Fibroblast of lung (primary cell): ENCODE results near the gene ATXN7L3. TPM values are rescaled to one million over a fixed set of nuclear protein-coding genes. Genes with fewer than 3 reads are reported as not detected.

Experiments used
- DNase-seq, 2 donors: peaks; one replicate each; pipeline versions ENCODE4 v3.0.0 to v3.0.0-alpha.2; 2010; ENCODE audit warnings: low read depth in 2 of 2
- H2AFZ ChIP-seq: 2 replicates; pipeline ENCODE4 v1.5.1; 2012; ENCODE audit warnings: low read length, control low read depth, inconsistent platforms
- H3K27ac ChIP-seq: 2 replicates; pipeline ENCODE4 v1.5.1; 2011; ENCODE audit warnings: low read length, control low read depth; ENCODE audit not compliant: insufficient read depth
- H3K27me3 ChIP-seq: 2 replicates; pipeline ENCODE4 v1.5.1; 2011; ENCODE audit warnings: mild to moderate bottlenecking, low read length; ENCODE audit not compliant: control insufficient read depth, insufficient read depth
- H3K36me3 ChIP-seq: 2 replicates; pipeline ENCODE4 v1.5.1; 2011; ENCODE audit warnings: low read length; ENCODE audit not compliant: control insufficient read depth, insufficient read depth
- H3K4me1 ChIP-seq: 2 replicates; pipeline ENCODE4 v1.5.1; 2011; ENCODE audit warnings: low read length; ENCODE audit not compliant: control insufficient read depth, insufficient read depth; ENCODE audit errors: extremely low read depth
- H3K4me2 ChIP-seq: 2 replicates; pipeline ENCODE4 v1.5.1; 2011; ENCODE audit warnings: low read length, control low read depth; ENCODE audit not compliant: insufficient read depth; ENCODE audit errors: extremely low read depth
- H3K4me3 ChIP-seq, 4 experiments: fragments of 200-600 bp in 1 of 4; sonication (generic) in 1 of 4; replicated peaks in 1 of 4; 2 replicates each; pipeline ENCODE4 v1.5.1; 2011 to 2016; ENCODE audit warnings: low read length in 4 of 4, low read depth in 3 of 4, mild to moderate bottlenecking in 3 of 4, control low read depth in 2 of 4, inconsistent platforms in 1 of 4, mixed read lengths in 1 of 4; ENCODE audit not compliant: insufficient read depth in 1 of 4; ENCODE audit errors: control extremely low read depth in 1 of 4
- H3K79me2 ChIP-seq: 2 replicates; pipeline ENCODE4 v1.5.1; 2012; ENCODE audit warnings: mild to moderate bottlenecking, low read length, inconsistent platforms; ENCODE audit not compliant: control insufficient read depth, insufficient read depth
- H3K9ac ChIP-seq: 2 replicates; pipeline ENCODE4 v1.5.1; 2011; ENCODE audit warnings: mild to moderate bottlenecking, low read length, control low read depth; ENCODE audit not compliant: insufficient read depth
- H3K9me3 ChIP-seq: 2 replicates; pipeline ENCODE4 v1.5.1; 2012; ENCODE audit warnings: low read depth, low read length; ENCODE audit not compliant: control insufficient read depth, insufficient read depth
- H4K20me1 ChIP-seq: 2 replicates; pipeline ENCODE4 v1.5.1; 2011; ENCODE audit warnings: low read length; ENCODE audit not compliant: control insufficient read depth, insufficient read depth; ENCODE audit errors: extremely low read depth
- CTCF ChIP-seq, 2 donors: IDR thresholded peaks in 1 of 2; conservative IDR thresholded peaks in 1 of 2; 1 replicate in 1 of 2; 2 replicates in 1 of 2; pipeline ENCODE4 v1.5.1; 2011 to 2012; ENCODE audit warnings: low read length in 2 of 2, control low read depth in 1 of 2, inconsistent platforms in 1 of 2, low read depth in 1 of 2, mild to moderate bottlenecking in 1 of 2
- EZH2 ChIP-seq: IDR thresholded peaks from 2 replicates; pipeline ENCODE4 v1.5.1; 2012; ENCODE audit warnings: low read length, control low read depth, mild to moderate bottlenecking; ENCODE audit errors: missing control alignments
- polyA plus RNA-seq, 2 donors: library from polyadenylated mRNA; depleted of rRNA in 1 of 2; stranded (reverse) in 1 of 2; unstranded in 1 of 2; fragments of >200 nt; gene quantifications; 2 replicates each; pipeline ENCODE4 v1.2.1, GENCODE V29; 2011 to 2012; ENCODE audit warnings: missing spikeins in 1 of 2
- total RNA-seq: library from RNA; depleted of rRNA; stranded (reverse); fragments of >200 nt; gene quantifications from 2 replicates; pipeline ENCODE4 v1.2.1, GENCODE V29; 2014

The ATXN7L3 gene
- total and polyA plus RNA-seq, 2 donors (not counting 1 experiment from before 2014, with no cell fraction given), result 34.8 to 36.5 TPM

DNA sequence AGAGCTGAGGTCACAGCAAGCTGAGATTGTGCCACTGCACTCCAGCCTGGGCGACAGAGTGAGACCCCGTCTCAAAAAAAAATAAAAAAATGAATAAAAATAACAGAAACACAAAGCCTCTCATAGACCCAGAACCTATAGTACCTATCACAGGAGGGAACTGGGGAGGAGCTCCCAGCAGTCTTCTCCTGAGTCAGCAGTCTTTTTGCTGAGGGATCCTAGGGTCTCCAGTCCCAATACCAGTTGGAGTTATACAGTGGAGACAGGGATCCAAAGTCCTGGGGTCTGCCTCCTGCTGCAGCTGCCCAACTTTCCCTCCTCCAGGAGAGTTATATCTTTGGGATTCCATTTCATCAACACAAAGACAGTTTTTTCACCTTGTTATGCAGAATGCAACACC lies 16.7 kb downstream of the ATXN7L3 start:
- H3K79me2 ChIP-seq, result peaks cover 29% of the 10 kb centered on the region

GRCh38 chr17:44178133-44178532 lies 21.6 kb downstream of the ATXN7L3 start:
- TF ChIP-seq EZH2 (no peak), CTCF (conservative IDR thresholded peaks at IDR 0.05 in 1 of 2, IDR thresholded peaks at IDR 0.05 in 1 of 2; ENCODE audit: low read depth in 1 of 2, low read length in 2 of 2) (no peak)
- Histone ChIP-seq H3K36me3 (peaks cover 6% of the 10 kb centered on the region), H3K9ac (no peak overlapping the region), H3K27me3 (no peaks in the 10 kb centered on the region), H2AFZ (no peak overlapping the region), H4K20me1 (no peaks in the 10 kb centered on the region), H3K79me2 (no peaks in the 10 kb centered on the region), H3K9me3 (no peaks in the 10 kb centered on the region), H3K4me3 (no peak overlapping the region), H3K27ac (no peak overlapping the region), H3K4me2 (no peak overlapping the region), H3K4me1 (no peaks in the 10 kb centered on the region)
- no peak for DNase-seq

More for the DNA sequence above, 16.7 kb downstream of the ATXN7L3 start:
- Histone ChIP-seq H3K4me2 (no peak overlapping the region), H2AFZ (no peak overlapping the region), H3K4me3 (no peak overlapping the region), H4K20me1 (no peaks in the 10 kb centered on the region), H3K36me3 (peaks cover 6% of the 10 kb centered on the region), H3K9me3 (no peaks in the 10 kb centered on the region), H3K27me3 (no peaks in the 10 kb centered on the region), H3K27ac (no peak overlapping the region), H3K4me1 (peaks cover 1% of the 10 kb centered on the region), H3K9ac (no peak overlapping the region)
- TF ChIP-seq CTCF (conservative IDR thresholded peaks at IDR 0.05 in 1 of 2, IDR thresholded peaks at IDR 0.05 in 1 of 2; ENCODE audit: low read depth in 1 of 2, low read length in 2 of 2) (no peak), EZH2 (no peak)
- no peak for DNase-seq

DNA sequence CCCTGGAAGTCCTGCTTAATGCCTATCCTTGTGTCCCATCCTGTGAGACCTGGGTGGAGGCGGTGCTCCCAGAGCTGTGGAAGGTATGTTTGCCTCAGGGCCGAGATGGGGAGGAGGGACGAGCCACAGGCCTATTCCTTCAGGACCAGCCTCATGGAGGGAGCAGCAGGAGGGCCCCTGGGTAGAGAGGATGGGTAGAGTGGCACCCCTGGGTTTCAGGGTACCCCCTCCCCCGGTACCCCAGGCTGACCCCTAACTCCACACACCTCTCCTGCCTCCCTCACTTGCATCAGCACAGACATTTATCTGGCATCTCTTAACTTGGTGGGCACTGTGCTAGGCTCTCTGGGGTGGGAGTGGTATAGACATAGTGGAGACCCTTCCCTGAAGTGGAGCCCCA lies 22.0 kb downstream of the ATXN7L3 start:
- no peak for TF ChIP-seq CTCF (conservative IDR thresholded peaks at IDR 0.05 in 1 of 2, IDR thresholded peaks at IDR 0.05 in 1 of 2; ENCODE audit: low read depth in 1 of 2, low read length in 2 of 2)
- no peak for TF ChIP-seq EZH2
- H3K4me3 ChIP-seq, result no peak overlapping the region
- no peaks in the 10 kb centered on the region for H3K4me1 ChIP-seq
- no peak overlapping the region for H2AFZ ChIP-seq
- no peaks in the 10 kb centered on the region for H3K79me2 ChIP-seq
- no peak overlapping the region for H3K27ac ChIP-seq
- H3K9me3 ChIP-seq, result no peaks in the 10 kb centered on the region
- H4K20me1 ChIP-seq, result no peaks in the 10 kb centered on the region
- no peak for DNase-seq
- H3K4me2 ChIP-seq, result no peak overlapping the region
- no peaks in the 10 kb centered on the region for H3K27me3 ChIP-seq
- H3K9ac ChIP-seq, result no peak overlapping the region
- H3K36me3 ChIP-seq, result peaks cover 6% of the 10 kb centered on the region
